Nephron (organoid): ENCODE data around the gene TOMM7.

Source experiments
- H3K27ac Mint-ChIP-seq, 3 experiments: 2 replicates each; pipeline ENCODE4 v1.8.0; 2020; ENCODE audit warnings: mixed read lengths in 3 of 3, mild to moderate bottlenecking in 2 of 3, moderate library complexity in 1 of 3
- H3K27me3 Mint-ChIP-seq: 2 replicates; pipeline ENCODE4 v1.8.0; 2021; ENCODE audit warnings: low read depth, mild to moderate bottlenecking, moderate library complexity, mixed read lengths
- H3K36me3 Mint-ChIP-seq: 2 replicates; pipeline ENCODE4 v1.8.0; 2020; ENCODE audit warnings: low read depth, mixed read lengths
- H3K4me1 Mint-ChIP-seq: 2 replicates; pipeline ENCODE4 v1.8.0; 2020; ENCODE audit warnings: mixed read lengths
- H3K4me3 Mint-ChIP-seq, 3 experiments: 2 replicates each; pipeline ENCODE4 v1.8.0; 2020; ENCODE audit warnings: mild to moderate bottlenecking in 3 of 3, mixed read lengths in 3 of 3, moderate library complexity in 2 of 3
- H3K9me3 Mint-ChIP-seq: 2 replicates; pipeline ENCODE4 v1.8.0; 2020; ENCODE audit warnings: mixed read lengths
- CTCF ChIP-seq, 3 experiments: fragments of 200-600 bp; sonication (generic); IDR thresholded peaks; one replicate each; pipeline ENCODE4 v1.5.0; 2021; ENCODE audit warnings: antibody characterized with exemption in 3 of 3; ENCODE audit not compliant: unreplicated experiment in 3 of 3

The TOMM7 gene

GRCh38 chr7:22867003-22867402 is 44.4 kb upstream of the TOMM7 start:
- no peak for TF ChIP-seq CTCF (IDR thresholded peaks at IDR 0.05; ENCODE audit: unreplicated experiment in 3 of 3)
- H3K4me1 Mint-ChIP-seq: no peaks in the 10 kb centered on the region
- no peak overlapping the region for H3K4me3 Mint-ChIP-seq
- no peaks in the 10 kb centered on the region for H3K9me3 Mint-ChIP-seq
- no peaks in the 10 kb centered on the region for H3K36me3 Mint-ChIP-seq
- no peak overlapping the region for H3K27ac Mint-ChIP-seq
- H3K27me3 Mint-ChIP-seq: peaks cover 2% of the 10 kb centered on the region

DNA sequence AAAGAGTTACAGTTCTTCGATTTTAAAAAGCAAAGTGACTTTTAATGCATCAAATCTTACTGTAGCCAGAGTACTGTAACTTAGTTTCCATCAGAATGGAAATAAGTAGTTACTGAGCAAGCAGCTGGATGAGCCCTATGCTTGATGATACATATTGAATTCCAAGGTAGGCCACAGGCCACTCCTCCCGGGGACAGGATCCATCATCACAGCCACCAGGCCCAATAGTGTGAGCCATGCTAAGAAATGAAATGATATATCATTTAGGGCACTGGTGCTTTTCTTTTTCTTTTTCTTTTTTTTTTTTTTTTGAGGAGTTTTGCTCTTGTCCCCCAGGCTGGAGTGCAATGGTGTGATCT is 42.9 kb upstream of the TOMM7 start:
- Mint-ChIP-seq H3K4me3 (no peak overlapping the region), H3K27me3 (no peaks in the 10 kb centered on the region), H3K36me3 (no peaks in the 10 kb centered on the region), H3K9me3 (no peaks in the 10 kb centered on the region), H3K4me1 (no peaks in the 10 kb centered on the region), H3K27ac (no peak overlapping the region)
- no peak for TF ChIP-seq CTCF (IDR thresholded peaks at IDR 0.05; ENCODE audit: unreplicated experiment in 3 of 3)

- no peak for TF ChIP-seq CTCF (IDR thresholded peaks at IDR 0.05; ENCODE audit: unreplicated experiment in 3 of 3)
- H3K4me1 Mint-ChIP-seq: no peaks in the 10 kb centered on the region
- no peak overlapping the region for H3K27ac Mint-ChIP-seq
- H3K27me3 Mint-ChIP-seq: no peaks in the 10 kb centered on the region
- no peaks in the 10 kb centered on the region for H3K36me3 Mint-ChIP-seq
- H3K4me3 Mint-ChIP-seq: no peak overlapping the region
- no peaks in the 10 kb centered on the region for H3K9me3 Mint-ChIP-seq
Observed at GRCh38 chr7:22864855-22865601, 42.4 kb upstream of the TOMM7 start.

DNA sequence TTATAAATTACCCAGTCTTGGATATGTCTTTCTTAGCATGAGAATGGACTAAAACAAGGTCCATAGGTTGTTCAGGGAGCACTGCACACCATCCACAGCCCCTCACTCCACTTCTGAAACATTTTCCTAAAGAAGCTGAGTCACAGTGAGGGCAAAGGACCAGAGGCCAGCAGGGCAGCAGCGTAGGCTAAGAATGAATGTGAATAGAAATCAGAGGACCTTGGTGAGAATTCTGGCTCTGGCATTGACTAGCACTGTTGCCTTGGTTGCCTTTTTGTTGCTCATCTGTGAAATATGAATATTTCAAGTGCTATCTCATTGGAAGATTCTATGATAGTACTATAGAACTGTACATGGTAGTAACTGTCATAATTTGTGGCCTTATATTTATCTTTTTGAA is 41.7 kb upstream of the TOMM7 start:
- no peaks in the 10 kb centered on the region for H3K9me3 Mint-ChIP-seq
- TF ChIP-seq CTCF (IDR thresholded peaks at IDR 0.05; ENCODE audit: unreplicated experiment in 3 of 3): no peak
- no peak overlapping the region for H3K4me3 Mint-ChIP-seq
- H3K36me3 Mint-ChIP-seq: no peaks in the 10 kb centered on the region
- no peak overlapping the region for H3K27ac Mint-ChIP-seq
- H3K27me3 Mint-ChIP-seq: no peaks in the 10 kb centered on the region
- no peaks in the 10 kb centered on the region for H3K4me1 Mint-ChIP-seq

GRCh38 chr7:22863156-22863899 is 40.7 kb upstream of the TOMM7 start:
- peaks cover 10% of the 10 kb centered on the region for H3K36me3 Mint-ChIP-seq
- no peak overlapping the region for H3K27ac Mint-ChIP-seq
- H3K4me1 Mint-ChIP-seq: no peaks in the 10 kb centered on the region
- H3K9me3 Mint-ChIP-seq: no peaks in the 10 kb centered on the region
- no peak for TF ChIP-seq CTCF (IDR thresholded peaks at IDR 0.05; ENCODE audit: unreplicated experiment in 3 of 3)
- no peak overlapping the region for H3K4me3 Mint-ChIP-seq
- peaks cover 3% of the 10 kb centered on the region for H3K27me3 Mint-ChIP-seq

GRCh38 chr7:22861576-22861975 is 38.9 kb upstream of the TOMM7 start:
- Mint-ChIP-seq H3K27me3 (peaks cover 3% of the 10 kb centered on the region), H3K4me3 (no peak overlapping the region), H3K36me3 (peaks cover 10% of the 10 kb centered on the region), H3K27ac (no peak overlapping the region), H3K9me3 (no peaks in the 10 kb centered on the region), H3K4me1 (peaks cover 3% of the 10 kb centered on the region)
- no peak for TF ChIP-seq CTCF (IDR thresholded peaks at IDR 0.05; ENCODE audit: unreplicated experiment in 3 of 3)
